ENCODE measurements around the gene JMJD8. TPM values are rescaled to one million over a fixed set of nuclear protein-coding genes. Genes with fewer than 3 reads are reported as not detected.

Gene JMJD8
- total RNA-seq, 1 donor from 2014 or later, result 62.9 TPM

DNA sequence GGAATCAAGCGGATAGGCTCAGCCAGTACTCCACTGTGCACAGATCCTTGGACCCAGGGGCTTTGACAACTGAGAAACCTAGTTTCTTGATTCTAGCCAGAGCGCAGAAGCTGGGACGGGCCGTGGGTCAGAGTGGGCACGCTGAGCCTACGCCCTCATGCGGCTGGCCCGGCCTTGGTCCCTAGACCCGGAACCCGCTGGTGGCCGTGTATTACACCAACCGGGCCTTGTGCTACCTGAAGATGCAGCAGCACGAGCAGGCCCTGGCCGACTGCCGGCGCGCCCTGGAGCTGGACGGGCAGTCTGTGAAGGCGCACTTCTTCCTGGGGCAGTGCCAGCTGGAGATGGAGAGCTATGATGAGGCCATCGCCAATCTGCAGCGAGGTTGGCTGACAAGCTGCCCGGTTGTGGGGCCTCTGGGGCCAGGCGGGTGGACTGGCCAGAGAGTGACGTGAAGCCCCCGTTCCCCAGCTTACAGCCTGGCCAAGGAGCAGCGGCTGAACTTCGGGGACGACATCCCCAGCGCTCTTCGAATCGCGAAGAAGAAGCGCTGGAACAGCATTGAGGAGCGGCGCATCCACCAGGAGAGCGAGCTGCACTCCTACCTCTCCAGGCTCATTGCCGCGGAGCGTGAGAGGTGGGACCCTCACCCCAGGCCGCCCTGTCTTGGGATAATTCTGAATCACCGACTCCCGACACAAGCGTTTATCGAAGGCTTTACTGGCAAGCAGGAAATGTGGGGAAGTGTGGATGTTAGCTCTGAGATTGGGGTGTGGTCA is 3.0 kb downstream of the JMJD8 start:
- peak overlapping the region; percentile 79 to 83 for H3K4me3 ChIP-seq
- peaks cover 0 to 22% of the 10 kb centered on the region in 2 donors for H3K36me3 ChIP-seq
- no peaks in the 10 kb centered on the region for H3K27me3 ChIP-seq
- DNase-seq (ENCODE audit: extremely low spot score in 2 of 2), result no peak
- intact Hi-C loops (cut with DNase I), result no loop called here
- TF ChIP-seq POLR2A (IDR thresholded peaks at IDR 0.05) (no peak), POLR2AphosphoS5 (IDR thresholded peaks at IDR 0.05; ENCODE audit: insufficient read depth in 1 of 2, low read depth in 1 of 2) (no peak)
- TF ChIP-seq, protein P1, sequence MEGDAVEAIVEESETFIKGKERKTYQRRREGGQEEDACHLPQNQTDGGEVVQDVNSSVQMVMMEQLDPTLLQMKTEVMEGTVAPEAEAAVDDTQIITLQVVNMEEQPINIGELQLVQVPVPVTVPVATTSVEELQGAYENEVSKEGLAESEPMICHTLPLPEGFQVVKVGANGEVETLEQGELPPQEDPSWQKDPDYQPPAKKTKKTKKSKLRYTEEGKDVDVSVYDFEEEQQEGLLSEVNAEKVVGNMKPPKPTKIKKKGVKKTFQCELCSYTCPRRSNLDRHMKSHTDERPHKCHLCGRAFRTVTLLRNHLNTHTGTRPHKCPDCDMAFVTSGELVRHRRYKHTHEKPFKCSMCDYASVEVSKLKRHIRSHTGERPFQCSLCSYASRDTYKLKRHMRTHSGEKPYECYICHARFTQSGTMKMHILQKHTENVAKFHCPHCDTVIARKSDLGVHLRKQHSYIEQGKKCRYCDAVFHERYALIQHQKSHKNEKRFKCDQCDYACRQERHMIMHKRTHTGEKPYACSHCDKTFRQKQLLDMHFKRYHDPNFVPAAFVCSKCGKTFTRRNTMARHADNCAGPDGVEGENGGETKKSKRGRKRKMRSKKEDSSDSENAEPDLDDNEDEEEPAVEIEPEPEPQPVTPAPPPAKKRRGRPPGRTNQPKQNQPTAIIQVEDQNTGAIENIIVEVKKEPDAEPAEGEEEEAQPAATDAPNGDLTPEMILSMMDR (IDR thresholded peaks at IDR 0.05), result no peak
- no peaks in the 10 kb centered on the region for H3K9me3 ChIP-seq
- peaks cover 73% of the 10 kb centered on the region for H3K4me1 ChIP-seq
- peak overlapping the region; percentile 82 for H3K27ac ChIP-seq

DNA sequence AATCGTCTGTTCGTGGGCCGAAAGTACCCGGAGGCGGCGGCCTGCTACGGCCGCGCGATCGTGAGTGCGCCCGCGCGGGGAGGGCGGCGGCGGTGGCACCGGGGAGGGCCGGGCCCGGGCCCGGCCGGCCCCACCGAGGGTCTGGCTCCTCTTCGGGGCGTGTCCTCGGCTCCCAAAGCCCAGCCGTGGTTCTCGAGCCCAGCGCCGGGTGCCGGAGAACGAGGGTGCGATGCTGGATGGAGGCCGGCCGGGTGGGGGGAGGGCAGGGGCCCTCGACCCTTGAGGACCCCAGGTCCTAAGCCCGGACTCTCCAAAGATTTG is 3.5 kb downstream of the JMJD8 start:
- Histone ChIP-seq H3K36me3 (peaks cover 0 to 22% of the 10 kb centered on the region in 2 donors), H3K9me3 (no peaks in the 10 kb centered on the region), H3K4me1 (peaks cover 75% of the 10 kb centered on the region), H3K4me3 (peak overlapping the region; percentile 79 to 83), H3K27ac (peak overlapping the region; percentile 82), H3K27me3 (no peaks in the 10 kb centered on the region)
- DNase-seq (ENCODE audit: extremely low spot score in 2 of 2), result no peak
- intact Hi-C loops (cut with DNase I), result no loop called here
- TF ChIP-seq POLR2A (IDR thresholded peaks at IDR 0.05) (no peak), POLR2AphosphoS5 (IDR thresholded peaks at IDR 0.05; ENCODE audit: insufficient read depth in 1 of 2, low read depth in 1 of 2) (no peak)
- TF ChIP-seq, protein P1 (IDR thresholded peaks at IDR 0.05), result no peak

DNA sequence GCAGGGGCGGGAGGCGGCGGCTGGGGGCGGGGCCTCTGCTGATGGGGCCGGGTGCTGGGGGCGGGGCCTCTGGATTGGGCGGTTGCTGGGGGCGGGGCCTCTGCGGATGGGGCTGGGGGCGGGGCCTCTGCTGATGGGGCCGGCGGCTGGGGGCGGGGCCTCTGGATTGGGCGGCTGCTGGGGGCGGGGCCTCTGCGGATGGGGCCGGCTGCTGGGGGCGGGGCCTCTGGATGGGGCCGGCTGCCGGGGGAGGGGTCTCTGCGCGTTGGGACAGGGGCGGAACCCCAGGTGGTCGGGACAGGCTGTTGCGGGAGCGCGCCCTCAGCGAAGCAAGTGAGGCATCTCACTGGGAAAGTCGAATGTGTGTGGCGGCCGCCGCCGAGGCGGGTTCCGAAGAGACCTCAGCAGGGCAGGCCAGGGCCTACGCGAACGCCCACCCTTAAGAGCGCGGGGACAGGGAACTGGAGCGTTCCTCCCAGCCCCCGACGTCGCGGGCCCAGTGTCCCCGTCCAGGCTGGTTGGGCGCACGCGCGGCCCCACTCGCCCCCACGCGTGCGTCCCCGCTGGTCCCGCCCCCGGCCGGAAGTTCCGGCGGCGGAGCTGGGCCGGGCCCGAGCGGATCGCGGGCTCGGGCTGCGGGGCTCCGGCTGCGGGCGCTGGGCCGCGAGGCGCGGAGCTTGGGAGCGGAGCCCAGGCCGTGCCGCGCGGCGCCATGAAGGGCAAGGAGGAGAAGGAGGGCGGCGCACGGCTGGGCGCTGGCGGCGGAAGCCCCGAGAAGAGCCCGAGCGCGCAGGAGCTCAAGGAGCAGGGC is 4.1 kb downstream of the JMJD8 start, which contains the start of gene STUB1:
TSS of gene STUB1 (plus strand) at position 597 of the 811 bp plus-strand sequence. CDS start at position 713, 116 bp downstream.
- peak within 1 kb of the TSS; percentile 82 for H3K27ac ChIP-seq
- intact Hi-C loops (cut with DNase I), result no loop called here
- H3K27me3 ChIP-seq, result no peaks in the 10 kb centered on the region
- TF ChIP-seq POLR2A (IDR thresholded peaks at IDR 0.05) (peak in 1 of 2 donors; percentile 87), POLR2AphosphoS5 (IDR thresholded peaks at IDR 0.05; ENCODE audit: insufficient read depth in 1 of 2, low read depth in 1 of 2) (peak in 1 of 2 donors; percentile 40)
- TF ChIP-seq, protein P1 (IDR thresholded peaks at IDR 0.05), result no peak
- peaks cover 0 to 17% of the 10 kb centered on the region in 2 donors for H3K36me3 ChIP-seq
- H3K4me1 ChIP-seq, result peaks cover 74% of the 10 kb centered on the region
- DNase-seq (ENCODE audit: extremely low spot score in 2 of 2), result no peak
- no peaks in the 10 kb centered on the region for H3K9me3 ChIP-seq
- H3K4me3 ChIP-seq, result peak within 1 kb of the TSS; percentile 79 to 83

DNA sequence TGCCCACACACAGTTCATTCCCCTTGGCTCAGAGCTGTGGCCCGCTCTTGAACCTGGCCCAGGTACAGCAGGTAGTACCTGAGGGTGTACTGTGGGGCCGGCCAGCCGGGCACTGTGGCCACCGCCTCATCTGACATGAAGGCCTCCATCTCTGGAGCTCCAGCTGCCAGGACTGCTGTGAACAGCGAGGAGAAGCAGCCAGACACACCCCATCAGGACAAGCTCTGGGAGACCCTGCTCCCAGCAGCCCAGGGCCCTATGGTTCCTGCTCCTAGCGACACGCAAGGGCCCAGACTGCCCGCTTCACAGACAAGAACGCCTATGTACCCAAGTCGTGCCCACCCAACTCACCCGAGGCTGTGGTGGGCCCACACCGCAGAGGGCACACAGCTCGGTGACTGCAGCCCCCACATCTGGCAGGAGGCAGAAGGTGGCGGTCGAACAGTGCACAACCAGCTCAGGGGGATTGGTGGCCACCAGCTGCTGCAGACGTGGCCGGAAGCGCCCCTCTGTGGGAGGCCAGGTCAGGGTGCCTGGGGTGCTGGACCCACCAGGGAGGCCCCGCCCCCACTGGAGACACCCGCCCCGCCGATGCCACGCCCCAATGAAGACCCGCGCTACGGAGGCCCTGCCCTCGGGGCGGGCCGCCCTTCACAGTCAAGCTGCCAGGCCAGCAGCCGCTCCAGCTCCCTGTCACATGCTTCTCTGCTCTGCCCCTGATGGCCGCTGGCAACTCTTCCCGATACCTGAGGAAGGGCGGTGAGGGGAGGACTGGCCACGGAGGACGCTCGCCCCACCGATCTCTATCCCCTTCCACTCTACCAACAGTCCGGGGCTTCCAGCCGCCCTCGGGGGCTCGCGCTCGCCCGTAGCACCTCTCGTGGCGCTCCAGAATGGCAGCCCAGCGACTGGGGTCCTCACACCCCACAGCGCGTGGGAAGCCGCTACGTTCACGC is 5.0 kb downstream of the JMJD8 start:
- DNase-seq (ENCODE audit: extremely low spot score in 2 of 2), result no peak
- TF ChIP-seq POLR2A (IDR thresholded peaks at IDR 0.05) (no peak), POLR2AphosphoS5 (IDR thresholded peaks at IDR 0.05; ENCODE audit: insufficient read depth in 1 of 2, low read depth in 1 of 2) (no peak)
- TF ChIP-seq, protein P1 (IDR thresholded peaks at IDR 0.05), result no peak
- Histone ChIP-seq H3K27me3 (no peaks in the 10 kb centered on the region), H3K27ac (peak overlapping the region; percentile 77), H3K4me3 (peak overlapping the region; percentile 79 to 83), H3K9me3 (no peaks in the 10 kb centered on the region), H3K36me3 (peaks cover 0 to 17% of the 10 kb centered on the region in 2 donors), H3K4me1 (peaks cover 75% of the 10 kb centered on the region)
- intact Hi-C loops (cut with DNase I), result no loop called here

All from vagina (tissue), 2 donors.